ENCODE measurements around the gene SLC25A29.
"Not testable (repeated sequence)": the region's sequence is repeated elsewhere in the genome, so short reads cannot be mapped to it uniquely, and the experiment has no call there.

The SLC25A29 gene, protein sequence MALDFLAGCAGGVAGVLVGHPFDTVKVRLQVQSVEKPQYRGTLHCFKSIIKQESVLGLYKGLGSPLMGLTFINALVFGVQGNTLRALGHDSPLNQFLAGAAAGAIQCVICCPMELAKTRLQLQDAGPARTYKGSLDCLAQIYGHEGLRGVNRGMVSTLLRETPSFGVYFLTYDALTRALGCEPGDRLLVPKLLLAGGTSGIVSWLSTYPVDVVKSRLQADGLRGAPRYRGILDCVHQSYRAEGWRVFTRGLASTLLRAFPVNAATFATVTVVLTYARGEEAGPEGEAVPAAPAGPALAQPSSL

DNA sequence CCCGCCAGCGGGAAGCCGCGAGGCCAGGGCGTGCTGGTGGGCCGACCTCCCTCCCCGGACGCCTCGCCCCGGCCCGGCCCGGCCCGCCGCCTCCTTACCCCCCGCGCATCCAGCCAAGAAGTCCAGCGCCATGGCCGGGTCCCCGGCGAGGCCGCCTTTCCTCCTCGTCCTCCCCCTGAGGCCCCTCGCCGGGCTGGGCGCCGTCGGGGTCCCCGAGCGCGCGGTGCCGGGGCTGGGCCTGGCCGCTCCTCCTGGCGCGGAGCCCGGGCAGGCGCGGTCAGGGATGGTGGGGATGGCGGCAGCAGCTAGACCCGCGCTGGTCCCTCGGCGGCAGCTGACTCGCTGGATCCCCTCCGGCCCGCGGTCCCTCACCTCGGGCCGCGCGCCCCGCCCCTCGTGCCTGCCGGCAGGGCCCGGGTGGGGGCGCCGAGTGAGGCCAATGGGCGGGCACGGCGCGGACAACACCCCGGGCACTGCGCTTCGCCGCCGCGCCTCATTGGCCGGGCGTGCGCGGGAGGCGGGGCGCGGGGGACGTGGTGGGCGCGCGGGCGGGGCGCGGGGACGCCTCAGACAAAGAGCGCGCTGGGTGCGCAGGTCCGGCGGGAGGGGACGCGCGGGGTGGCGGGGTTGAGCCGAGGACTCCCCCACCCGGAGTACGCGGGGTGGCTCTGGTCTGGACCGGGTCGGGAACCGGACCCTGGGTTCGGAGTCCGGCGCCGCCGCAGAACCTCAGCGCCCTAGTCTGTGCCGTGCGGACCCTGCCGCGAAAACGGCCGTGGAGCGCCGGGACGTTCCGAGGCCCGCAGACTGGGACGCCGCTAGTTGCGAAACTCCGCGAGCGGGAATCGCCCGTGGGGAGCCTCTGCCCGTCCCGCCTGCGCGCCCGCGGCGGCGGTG is at the start of gene SLC25A29:
Gene SLC25A29, minus strand, starts transcription at position 344 of the 897 bp plus-strand sequence. Its CDS starts 212 bp downstream, at position 132.
- peak; percentile 71 for DNase-seq

DNA sequence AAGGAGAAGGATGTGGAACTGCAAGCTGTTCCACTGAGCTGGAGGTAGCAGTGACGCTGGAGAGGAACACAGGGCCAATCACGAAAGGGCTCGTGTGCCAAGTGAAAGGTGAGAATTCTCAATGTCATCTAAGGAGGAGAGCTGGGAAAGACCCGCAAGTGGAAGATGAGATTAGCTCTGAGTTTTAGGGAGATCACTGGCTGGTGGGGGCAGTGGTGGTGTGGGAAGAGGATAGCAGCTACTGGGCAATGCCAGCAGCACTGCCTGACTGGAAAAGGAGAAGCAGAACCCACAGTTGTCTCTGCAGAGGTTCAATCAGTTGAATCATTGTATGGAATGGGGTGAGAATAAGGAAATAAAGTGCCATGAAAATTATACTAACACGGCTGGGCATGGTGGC is 44.7 kb upstream of the SLC25A29 start:
- no peak for DNase-seq

DNA sequence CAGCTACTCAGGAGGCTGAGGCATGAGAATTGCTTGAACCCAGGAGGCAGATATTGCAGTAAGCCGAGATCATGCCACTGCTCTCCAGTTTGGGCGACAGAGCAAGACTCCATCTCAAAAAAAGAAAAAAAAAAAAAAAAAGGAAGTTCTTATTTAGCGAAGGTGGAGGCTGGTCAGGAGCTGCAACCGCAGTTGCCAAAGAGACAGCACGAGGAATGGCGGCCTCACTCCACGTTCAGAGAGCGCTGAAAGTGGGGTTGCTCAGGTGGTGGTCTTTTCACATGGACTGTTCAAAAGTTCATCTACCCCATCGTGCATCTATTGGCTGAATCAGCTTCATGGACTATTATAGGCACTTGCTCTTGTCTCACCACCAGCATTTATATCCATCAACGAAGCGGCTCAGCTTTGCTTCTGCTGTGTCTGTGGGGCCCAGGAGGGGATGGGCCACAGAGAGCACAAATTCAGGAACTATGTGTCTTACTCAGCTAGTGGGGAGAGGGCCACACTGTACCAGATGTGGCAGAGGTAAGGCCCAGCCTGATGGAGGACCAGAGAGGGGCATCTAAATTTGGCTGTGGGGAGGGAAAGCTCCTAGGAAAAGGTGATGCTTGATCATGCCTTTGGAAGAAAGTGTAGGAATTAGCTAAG is 44.2 kb upstream of the SLC25A29 start:
- no peak for DNase-seq

DNA sequence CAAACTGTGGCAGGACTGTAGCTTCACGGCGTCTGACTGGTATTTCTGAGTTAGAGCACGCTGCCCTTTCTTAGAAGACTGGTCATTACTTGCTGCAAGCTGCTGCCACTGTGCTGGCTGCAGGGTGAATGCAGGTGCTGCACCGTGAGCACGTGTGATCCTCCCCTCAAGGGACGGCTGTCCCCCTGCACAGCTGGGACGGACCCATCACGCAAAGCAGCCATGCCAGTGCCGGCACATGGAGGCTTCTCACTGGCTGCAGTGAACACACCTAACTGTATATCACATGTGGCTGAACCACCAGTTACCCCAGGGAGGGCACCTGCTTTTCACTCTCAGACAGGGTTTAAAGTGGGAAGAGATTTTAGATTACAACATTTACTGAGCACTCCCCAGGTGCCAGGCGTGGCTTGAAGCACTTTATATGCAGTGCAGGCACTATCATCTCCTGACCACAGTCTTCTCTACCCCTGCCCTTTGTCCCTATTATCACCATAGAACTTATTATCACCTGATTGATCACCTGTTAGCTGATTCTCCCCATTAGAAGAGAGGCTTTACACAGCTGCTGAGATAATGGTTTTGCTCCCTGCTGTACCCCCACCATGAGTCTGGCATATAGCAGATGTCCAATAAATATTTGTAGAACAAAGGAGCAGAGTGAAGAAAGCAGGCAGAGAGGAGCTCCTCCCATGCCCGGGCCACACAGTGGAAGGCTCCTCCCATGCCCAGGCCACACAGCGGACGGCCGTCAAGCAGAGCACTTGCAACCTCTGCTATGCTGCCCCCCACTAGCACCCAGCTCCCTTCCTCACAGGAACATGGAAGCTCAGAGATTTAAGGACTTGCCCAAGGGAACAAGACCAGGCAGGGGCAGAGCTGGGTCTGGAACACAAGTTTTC is 42.8 kb upstream of the SLC25A29 start:
- no peak for DNase-seq

DNA sequence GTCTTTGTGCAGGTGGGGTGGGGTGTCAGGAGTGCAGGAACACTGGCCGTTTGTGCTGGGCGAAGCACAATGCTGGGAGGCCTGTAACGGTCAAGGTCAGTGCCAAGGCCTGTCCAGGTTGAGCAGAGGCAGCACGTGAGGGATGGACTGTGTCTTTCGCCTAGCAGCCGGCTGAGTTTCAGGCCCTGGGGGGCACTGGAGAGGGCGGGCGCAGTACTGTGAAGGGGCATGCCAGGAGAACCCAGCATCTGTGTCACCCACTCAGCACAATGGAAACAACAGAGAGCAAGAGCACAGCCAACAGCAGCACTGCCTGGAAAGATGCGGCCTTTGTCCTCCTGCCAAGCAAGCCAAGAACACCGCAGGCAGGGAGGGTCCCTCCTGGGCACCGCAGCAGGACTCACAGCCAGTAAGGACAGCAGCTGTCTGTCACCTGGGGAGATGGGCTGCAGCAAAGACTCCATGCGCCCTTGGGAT is 42.0 kb upstream of the SLC25A29 start:
- DNase-seq: no peak

DNA sequence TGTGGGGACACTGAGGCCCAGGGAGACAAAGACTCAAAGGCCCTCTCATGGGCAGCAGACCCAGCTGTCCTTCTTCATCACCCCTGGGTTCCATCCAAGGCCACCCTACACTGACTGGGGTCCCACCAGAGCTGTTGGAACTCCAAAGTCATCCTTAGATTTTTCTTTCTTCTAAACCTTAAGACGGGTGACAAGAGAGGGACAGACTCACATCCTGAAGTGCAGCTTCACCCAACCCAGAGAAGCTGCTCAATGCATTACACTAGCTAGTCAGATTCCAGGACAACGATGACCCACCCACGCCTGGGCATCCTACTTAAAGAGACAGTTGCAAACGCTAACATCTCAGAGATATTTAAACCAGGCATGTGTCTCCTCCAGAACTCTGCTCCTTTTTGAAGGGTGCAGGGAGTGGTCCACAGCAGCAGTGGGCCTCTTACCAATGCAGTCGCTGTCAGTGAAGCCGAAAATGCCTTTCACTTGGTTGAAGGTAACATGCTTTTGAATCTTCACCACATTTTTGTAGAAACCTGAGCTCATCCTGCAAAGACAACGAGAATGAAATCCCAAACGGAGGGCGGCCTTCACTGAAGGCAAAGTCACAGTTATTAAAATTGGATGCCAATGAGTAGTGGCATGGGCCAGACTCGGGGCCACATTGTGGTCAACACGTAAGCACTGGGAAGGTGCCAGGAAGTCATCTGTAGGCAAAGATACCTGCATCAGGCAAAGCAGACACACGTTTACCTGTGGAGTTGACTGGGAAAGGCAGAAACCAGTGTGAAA is 40.3 kb upstream of the SLC25A29 start:
- no peak for DNase-seq

DNA sequence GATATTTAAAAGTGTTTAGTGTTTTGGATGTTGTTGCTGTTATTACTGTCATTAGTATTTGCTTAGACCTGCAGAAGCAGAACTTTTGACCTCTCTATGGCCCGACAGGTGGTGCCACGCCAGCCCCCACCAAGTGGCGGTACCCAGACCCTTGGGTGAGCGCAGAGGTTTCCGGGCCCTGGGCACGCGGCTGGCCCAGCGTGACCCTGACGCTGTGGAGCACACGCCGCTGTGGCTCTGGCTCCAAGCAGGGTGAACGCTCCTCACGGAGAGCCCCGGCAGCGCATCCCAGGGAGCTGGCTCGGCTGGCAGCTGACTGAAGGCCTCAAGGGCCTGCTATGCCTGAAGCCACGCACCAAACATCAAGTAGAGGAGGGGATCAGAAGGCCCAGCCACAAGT is 39.5 kb upstream of the SLC25A29 start:
- no peak for DNase-seq

DNA sequence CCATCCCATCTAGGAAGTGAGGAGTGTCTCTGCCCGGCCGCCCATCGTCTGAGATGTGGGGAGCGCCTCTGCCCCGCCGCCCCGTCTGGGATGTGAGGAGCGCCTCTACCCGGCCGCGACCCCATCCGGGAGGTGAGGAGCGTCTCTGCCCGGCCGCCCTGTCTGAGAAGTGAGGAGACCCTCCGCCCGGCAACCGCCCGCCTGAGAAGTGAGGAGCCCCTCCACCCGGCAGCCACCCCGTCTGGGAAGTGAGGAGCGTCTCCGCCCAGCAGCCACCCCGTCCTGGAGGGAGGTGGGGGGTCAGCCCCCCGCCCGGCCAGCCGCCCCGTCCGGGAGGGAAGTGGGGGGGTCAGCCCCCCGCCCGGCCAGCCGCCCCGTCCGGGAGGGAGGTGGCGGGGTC is 38.4 kb upstream of the SLC25A29 start:
- not testable (repeated sequence) for DNase-seq

DNA sequence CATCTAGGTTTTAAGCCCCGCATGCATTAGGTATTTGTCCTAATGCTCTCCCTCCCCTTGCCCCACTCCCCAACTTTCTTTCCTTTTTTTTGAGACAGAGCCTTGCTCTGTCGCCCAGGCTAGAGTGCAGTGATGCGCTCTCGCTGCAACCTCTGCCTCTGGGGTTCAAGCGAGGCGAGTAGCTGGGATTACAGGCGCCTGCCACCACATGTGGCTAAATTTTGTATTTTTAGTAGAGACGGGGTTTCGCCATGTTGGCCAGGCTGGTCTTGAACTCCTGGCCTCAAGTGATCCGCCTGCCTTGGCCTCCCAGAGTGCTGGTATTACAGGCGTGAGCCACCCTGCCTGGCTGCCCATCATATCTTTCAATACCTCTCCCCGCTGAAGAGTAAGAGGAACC is 36.6 kb upstream of the SLC25A29 start:
- DNase-seq: not testable (repeated sequence)

DNA sequence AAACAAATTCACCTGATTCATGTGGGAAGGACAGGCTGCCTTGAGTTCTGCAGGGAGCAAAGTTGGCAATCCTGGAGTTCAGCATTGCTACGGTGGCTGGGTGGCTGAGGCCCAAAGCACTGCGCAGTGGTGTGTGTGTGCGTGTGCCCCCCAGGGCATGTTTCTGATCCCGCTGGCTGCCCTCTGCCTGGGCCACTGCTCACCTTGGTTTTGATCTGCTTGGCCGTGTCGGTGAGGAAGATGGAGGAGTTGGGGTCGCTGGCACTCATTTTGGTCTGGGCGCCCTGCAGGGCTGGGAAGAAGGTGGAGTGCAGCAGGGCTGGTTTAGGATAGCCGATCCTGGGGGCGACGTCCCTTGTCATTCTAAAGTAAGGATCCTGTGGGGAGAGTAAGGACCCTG is 36.0 kb upstream of the SLC25A29 start:
- no peak for DNase-seq

DNA sequence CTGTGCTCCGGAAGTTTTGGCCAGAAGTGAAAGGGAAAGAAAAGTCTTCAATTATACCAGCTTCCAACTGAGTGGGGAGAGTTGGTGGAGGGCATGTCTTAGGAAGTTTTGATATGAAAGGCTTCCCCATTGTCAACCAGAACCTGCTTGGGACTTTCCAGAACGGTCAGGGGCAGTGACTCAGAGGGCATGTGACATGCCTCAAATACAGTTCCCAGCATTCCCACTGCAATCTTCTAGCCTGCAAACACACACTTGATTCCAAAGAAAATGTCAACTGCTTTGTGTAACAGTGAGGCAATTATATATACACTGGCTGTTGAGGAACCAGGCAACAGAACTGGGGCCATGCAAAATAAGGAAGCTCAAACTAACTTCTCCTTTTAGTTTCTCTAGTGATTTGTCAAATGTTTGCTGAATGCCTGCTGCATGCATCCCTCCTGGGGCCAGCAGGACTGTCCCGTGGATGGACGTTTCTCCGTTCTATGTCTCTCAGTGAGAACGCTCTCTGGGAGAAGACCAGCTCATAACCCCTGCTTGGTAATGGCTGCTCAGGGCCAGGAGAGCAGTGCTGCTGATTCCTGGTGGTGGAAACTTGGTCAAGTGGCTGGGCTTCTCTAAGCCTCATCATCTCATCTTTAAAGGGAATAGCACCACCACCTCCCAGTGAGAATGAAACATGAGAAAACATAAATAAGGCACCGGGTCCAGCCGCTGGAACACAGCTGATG is 35.2 kb upstream of the SLC25A29 start:
- DNase-seq: no peak

DNA sequence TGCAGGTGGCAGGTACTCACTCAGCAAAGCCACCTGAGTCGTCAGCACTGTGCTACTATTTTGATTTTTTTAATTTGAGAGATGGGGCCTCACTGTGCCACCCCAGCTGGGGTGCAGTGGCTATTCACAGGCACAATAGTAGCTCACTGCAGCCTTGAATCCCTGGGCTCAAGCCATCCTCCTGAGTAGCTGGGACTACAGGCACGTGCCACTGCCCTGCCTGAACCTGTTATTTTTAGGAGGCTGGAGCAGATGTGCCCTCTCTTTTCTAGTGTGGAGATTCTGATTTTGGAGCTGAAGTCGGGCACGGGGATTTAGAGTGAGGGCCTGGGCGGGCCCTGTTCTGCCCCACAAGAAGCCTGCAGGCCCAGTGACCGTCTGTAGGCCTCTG is 34.2 kb upstream of the SLC25A29 start:
- no peak for DNase-seq

DNA sequence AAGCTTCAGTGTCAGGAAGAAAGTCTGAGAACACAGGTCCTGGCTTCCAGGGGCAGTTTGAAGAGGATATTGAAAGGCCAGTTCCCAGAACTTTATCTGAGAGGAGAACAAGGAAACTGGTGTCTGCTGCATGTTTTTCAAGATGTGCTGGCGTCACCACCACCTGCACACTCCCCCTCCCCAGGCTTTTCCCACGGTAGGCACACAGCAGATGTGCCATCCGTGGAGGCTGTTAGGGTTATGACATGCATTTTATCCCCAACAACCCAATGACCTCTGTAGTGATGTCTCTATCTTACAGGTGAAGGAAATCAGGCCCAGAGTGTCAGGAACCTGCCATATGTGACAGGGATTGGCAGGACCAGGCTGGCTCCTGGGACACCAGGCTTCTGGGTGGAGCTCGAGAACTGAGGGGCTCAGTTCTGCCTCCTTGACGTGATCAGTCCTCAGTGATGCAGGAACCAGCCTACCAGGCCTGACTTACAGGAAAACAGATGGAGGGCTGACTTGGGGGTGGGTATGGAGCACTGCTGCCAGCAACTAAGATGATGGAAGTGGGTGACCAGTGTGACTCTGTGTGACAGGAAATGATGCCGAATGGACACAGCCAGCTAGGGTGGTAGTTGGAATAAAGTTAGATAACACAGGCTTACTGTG is 33.6 kb upstream of the SLC25A29 start:
- no peak for DNase-seq

DNA sequence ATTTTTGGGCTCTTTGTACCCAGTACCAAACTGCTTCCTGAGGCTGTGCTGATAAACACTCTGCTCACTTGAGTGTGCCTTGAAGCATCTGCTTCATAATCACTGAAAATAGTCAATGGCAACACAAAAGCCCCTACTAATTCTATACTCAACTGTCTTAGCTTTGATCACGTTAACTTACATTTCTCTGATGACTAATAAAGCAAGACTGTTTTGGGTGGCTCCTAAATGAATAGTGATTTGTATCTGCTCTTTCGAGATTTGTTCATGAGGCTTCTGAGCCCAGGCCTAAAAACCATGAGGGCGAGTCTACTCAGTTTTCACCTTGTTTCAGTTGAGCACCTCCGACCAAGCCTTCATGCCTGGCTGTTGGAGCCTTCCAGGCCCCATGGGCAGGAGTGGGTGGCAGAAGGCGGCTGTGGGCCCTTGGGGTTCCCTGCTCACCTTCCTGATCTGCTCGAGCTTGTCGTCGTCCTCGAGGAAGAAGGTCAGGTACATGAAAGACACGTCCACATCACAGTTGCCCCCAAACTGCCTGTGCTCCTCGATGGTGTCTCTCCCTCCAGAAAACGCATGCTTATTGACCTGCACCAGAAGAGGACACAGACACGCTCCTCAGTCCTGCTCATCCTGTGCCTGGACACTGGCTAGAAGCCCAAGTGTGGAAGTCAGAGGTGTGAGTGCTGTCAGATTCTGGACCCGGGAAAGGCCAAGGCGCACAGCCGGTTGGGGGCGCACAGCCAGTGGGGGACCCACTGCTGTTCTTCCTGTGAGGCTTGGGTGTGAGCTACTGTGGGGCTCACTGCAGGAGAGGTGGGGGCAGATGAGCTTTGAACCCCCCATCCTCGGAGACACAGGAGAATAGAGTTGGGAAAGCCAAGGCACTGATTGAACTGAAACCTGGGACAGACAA is 30.6 kb upstream of the SLC25A29 start:
- peak; percentile 14 for DNase-seq

DNA sequence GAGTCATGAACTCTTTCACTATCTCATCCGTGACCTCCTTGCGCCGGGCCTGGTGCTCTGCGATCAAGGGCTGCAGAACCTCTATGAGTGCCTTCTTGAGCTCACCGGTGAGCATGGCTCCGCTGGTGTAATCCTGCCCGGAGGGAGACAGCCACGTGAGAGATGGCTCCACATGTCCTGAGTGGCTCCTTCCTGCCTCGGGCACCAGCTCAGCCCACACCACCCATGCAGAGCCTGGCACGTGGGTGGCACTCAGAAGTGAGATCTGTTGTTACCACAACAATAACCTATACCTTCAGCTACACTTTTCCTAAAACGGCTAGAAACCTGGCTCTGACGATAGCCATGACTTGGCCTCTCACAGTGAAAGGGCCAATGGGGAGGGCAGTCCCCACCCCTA is 28.7 kb upstream of the SLC25A29 start:
- DNase-seq: no peak

DNA sequence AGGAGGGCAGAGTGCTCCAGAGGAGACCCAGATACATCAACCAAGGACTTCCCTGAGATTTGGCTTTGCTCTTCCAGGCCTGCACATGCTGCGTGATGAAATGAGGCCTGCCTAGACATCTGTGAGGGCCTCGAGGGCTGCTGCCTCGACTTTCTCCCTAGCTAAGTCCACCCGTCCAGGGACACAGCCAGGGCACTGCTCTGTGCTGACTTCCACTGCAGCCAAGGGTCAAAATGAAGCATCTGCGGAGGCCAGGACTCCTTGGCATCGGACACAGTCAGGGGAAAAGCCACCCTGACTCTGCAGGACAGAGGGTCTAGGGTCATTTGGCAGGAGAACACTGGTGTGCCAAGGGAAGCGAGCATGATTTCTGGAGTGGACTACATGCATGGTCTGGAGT is 27.6 kb upstream of the SLC25A29 start:
- no peak for DNase-seq

DNA sequence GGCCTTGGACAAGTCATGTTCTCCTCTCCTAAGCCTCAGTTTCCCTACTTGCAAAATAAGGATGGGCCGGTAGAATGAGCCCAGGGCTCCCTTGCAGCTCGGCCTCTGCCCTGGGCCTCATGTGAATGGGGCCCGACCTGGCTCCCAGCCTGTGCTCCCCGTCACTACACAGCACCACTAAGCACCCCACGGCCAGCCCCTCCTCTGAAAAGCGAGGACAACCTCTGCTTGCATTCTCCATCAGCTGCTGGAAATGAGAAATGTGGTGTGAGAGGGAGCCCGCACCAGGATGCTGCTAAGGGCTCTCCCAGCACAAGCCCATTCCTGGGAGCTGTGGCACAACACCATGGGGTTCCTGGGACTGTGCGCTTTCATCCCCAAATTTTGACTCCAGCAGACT is 27.1 kb upstream of the SLC25A29 start:
- DNase-seq: no peak

DNA sequence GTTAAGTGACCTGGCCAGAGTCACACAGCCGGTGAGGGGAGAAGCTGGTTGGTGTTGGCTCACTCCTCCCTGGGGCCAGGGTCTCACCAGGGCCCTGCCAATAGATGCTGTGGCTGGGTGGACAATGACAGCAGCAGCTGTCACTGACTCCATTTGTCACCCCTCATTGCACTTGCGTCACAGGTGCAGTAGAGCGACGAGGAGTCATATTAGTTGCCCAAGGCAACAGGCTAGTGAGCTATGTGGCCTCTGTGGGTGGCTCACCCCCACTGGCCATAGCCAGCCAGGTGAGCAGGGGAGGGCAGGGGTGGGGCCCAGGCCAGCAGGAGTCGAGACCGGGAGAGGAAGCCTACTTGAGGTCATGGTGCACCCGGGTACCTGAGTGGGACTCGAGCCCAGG is 26.6 kb upstream of the SLC25A29 start:
- DNase-seq: no peak

DNA sequence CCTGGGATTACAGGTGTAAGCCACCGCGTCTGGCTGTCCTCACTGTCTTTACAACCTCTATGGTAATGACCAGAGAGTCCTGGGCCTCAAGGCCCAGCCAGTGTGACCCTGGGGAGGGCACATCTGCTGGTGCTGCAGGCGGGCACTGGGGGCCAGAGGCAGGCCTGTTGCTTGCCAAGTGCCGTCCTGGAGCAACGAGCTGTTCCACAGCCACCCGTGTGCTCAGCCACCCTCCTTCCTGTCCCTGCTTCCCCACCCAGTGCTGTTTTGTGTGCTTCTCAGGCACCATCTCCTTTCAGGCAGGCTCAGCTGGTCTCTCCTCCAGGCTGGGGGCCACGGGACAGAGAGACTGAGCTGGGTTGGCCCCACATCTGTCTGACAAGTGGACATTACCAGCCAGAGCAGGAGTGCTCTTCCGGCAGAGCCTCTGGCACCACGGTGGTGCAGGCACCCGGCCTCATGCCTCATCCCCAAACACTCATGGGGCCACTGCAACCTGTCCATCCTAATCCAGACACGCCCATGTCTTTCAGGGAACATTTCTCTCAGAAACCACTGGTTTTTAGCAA is 25.9 kb upstream of the SLC25A29 start:
- no peak for DNase-seq
